ENCODE measurements around the gene KIAA1671.

GRCh38 chr22:25018009-25018408 lies 65.5 kb downstream of the KIAA1671 start:
- TF ChIP-seq CTCF (optimal IDR thresholded peaks at IDR 0.05 in 1 of 3, IDR thresholded peaks at IDR 0.05 in 1 of 3, conservative IDR thresholded peaks at IDR 0.05 in 1 of 3; ENCODE audit: extremely low read depth in 1 of 3, insufficient read depth in 2 of 3, low read length in 3 of 3) (no peak), EZH2 (IDR thresholded peaks at IDR 0.05; ENCODE audit: low read length) (no peak)

All from keratinocyte (primary cell).